ENCODE results near the gene UNC5C. TPM values are rescaled to one million over a fixed set of nuclear protein-coding genes. Genes with fewer than 3 reads are reported as not detected.

Gene UNC5C
- total RNA-seq, 2 experiments from 2014 or later: not detected

- BruUV-seq (replicated peaks): no TSS peak
- Histone ChIP-seq H3K4me3 (ENCODE audit: low read depth, low read length, poor library complexity, severe bottlenecking) (no peak overlapping the region), H3K9me3 (ENCODE audit: low read length) (no peaks in the 10 kb centered on the region), H2AFZ (ENCODE audit: low read length) (no peak overlapping the region), H3K4me1 (ENCODE audit: insufficient read depth, low read length, poor library complexity, severe bottlenecking) (no peaks in the 10 kb centered on the region), H3K9me2 (ENCODE audit: insufficient read depth, low read length) (peaks cover 3% of the 10 kb centered on the region; the same call in 1 of the 2 replicates), H3K4me2 (ENCODE audit: low read length) (no peak overlapping the region), H3K27ac (ENCODE audit: low read depth, low read length, poor library complexity, severe bottlenecking) (no peak overlapping the region), H3K79me2 (ENCODE audit: insufficient read depth, low read depth, low read length) (no peaks in the 10 kb centered on the region), H4K20me1 (ENCODE audit: insufficient read depth, low read length) (no peaks in the 10 kb centered on the region), H3K36me3 (ENCODE audit: insufficient read depth, low read length) (no peaks in the 10 kb centered on the region)
- POLR2A ChIA-PET: no interaction called here
- no peak for TF ChIP-seq CTCF (conservative IDR thresholded peaks at IDR 0.05; ENCODE audit: low read length)
- no peak for TF ChIP-seq EZH2phosphoT487 (IDR thresholded peaks at IDR 0.05; ENCODE audit: borderline replicate concordance, low read depth, low read length)
- intact Hi-C loops (cut with micrococcal nuclease; ENCODE audit: unreplicated experiment): no loop called here
- CTCF ChIA-PET (ENCODE audit: unreplicated experiment): no interaction called here
- DNase-seq (ENCODE audit: low spot score): no peak
Observed at GRCh38 chr4:95325665-95326064, 223.1 kb downstream of the UNC5C start.

GRCh38 chr4:95319169-95319568 is 229.6 kb downstream of the UNC5C start:
- Histone ChIP-seq H3K79me2 (ENCODE audit: insufficient read depth, low read depth, low read length) (no peaks in the 10 kb centered on the region), H3K9me3 (ENCODE audit: low read length) (no peaks in the 10 kb centered on the region), H3K4me1 (ENCODE audit: insufficient read depth, low read length, poor library complexity, severe bottlenecking) (no peaks in the 10 kb centered on the region), H3K36me3 (ENCODE audit: insufficient read depth, low read length) (no peaks in the 10 kb centered on the region), H3K9me2 (ENCODE audit: insufficient read depth, low read length) (no peaks in the 10 kb centered on the region), H2AFZ (ENCODE audit: low read length) (no peak overlapping the region), H3K27ac (ENCODE audit: low read depth, low read length, poor library complexity, severe bottlenecking) (no peak overlapping the region), H3K4me3 (ENCODE audit: low read depth, low read length, poor library complexity, severe bottlenecking) (no peak overlapping the region), H3K4me2 (ENCODE audit: low read length) (no peak overlapping the region), H4K20me1 (ENCODE audit: insufficient read depth, low read length) (no peaks in the 10 kb centered on the region)
- ChIA-PET CTCF (ENCODE audit: unreplicated experiment) (no interaction called here), POLR2A (no interaction called here)
- BruUV-seq (replicated peaks): no TSS peak
- DNase-seq (ENCODE audit: low spot score): no peak
- no peak for TF ChIP-seq EZH2phosphoT487 (IDR thresholded peaks at IDR 0.05; ENCODE audit: borderline replicate concordance, low read depth, low read length)
- TF ChIP-seq CTCF (conservative IDR thresholded peaks at IDR 0.05; ENCODE audit: low read length): no peak
- intact Hi-C loops (cut with micrococcal nuclease; ENCODE audit: unreplicated experiment): no loop called here

GRCh38 chr4:95318483-95318882 is 230.3 kb downstream of the UNC5C start:
- no peaks in the 10 kb centered on the region for H3K9me3 ChIP-seq (ENCODE audit: low read length)
- H3K4me1 ChIP-seq (ENCODE audit: insufficient read depth, low read length, poor library complexity, severe bottlenecking): no peaks in the 10 kb centered on the region
- POLR2A ChIA-PET: no interaction called here
- H2AFZ ChIP-seq (ENCODE audit: low read length): no peak overlapping the region
- no peaks in the 10 kb centered on the region for H3K79me2 ChIP-seq (ENCODE audit: insufficient read depth, low read depth, low read length)
- H3K36me3 ChIP-seq (ENCODE audit: insufficient read depth, low read length): no peaks in the 10 kb centered on the region
- intact Hi-C loops (cut with micrococcal nuclease; ENCODE audit: unreplicated experiment): no loop called here
- no peak overlapping the region for H3K27ac ChIP-seq (ENCODE audit: low read depth, low read length, poor library complexity, severe bottlenecking)
- H4K20me1 ChIP-seq (ENCODE audit: insufficient read depth, low read length): no peaks in the 10 kb centered on the region
- TF ChIP-seq EZH2phosphoT487 (IDR thresholded peaks at IDR 0.05; ENCODE audit: borderline replicate concordance, low read depth, low read length): no peak
- TF ChIP-seq CTCF (conservative IDR thresholded peaks at IDR 0.05; ENCODE audit: low read length): no peak
- no peak overlapping the region for H3K4me3 ChIP-seq (ENCODE audit: low read depth, low read length, poor library complexity, severe bottlenecking)
- CTCF ChIA-PET (ENCODE audit: unreplicated experiment): no interaction called here
- no TSS peak for BruUV-seq (replicated peaks)
- no peak for DNase-seq (ENCODE audit: low spot score)
- no peak overlapping the region for H3K4me2 ChIP-seq (ENCODE audit: low read length)
- no peaks in the 10 kb centered on the region for H3K9me2 ChIP-seq (ENCODE audit: insufficient read depth, low read length)
